ENCODE measurements around the gene AIM2.

Gene AIM2

GRCh38 chr1:159014003-159014571 lies 62.5 kb downstream of the AIM2 start:
- DNase-seq = no peak

- no peak for DNase-seq
Observed at GRCh38 chr1:159012495-159012894, 64.1 kb downstream of the AIM2 start.
